Left renal cortex interstitium (tissue), 4 donors: ENCODE data around the gene MTMR12. TPM values are rescaled to one million over a fixed set of nuclear protein-coding genes. Genes with fewer than 3 reads are reported as not detected.

Source experiments
- DNase-seq, 4 donors: peaks; one replicate each; pipeline ENCODE4 v3.0.0-alpha.2; 2013; ENCODE audit warnings: low read depth in 4 of 4, low spot score in 2 of 4, missing footprints in 1 of 4
- polyA plus RNA-seq, 4 donors: library from polyadenylated mRNA; unstranded; fragments of 120-200 nt; gene quantifications; one replicate each; pipeline ENCODE4 v1.2.1, GENCODE V29; 2013; ENCODE audit not compliant: insufficient read length in 4 of 4

The MTMR12 gene, protein sequence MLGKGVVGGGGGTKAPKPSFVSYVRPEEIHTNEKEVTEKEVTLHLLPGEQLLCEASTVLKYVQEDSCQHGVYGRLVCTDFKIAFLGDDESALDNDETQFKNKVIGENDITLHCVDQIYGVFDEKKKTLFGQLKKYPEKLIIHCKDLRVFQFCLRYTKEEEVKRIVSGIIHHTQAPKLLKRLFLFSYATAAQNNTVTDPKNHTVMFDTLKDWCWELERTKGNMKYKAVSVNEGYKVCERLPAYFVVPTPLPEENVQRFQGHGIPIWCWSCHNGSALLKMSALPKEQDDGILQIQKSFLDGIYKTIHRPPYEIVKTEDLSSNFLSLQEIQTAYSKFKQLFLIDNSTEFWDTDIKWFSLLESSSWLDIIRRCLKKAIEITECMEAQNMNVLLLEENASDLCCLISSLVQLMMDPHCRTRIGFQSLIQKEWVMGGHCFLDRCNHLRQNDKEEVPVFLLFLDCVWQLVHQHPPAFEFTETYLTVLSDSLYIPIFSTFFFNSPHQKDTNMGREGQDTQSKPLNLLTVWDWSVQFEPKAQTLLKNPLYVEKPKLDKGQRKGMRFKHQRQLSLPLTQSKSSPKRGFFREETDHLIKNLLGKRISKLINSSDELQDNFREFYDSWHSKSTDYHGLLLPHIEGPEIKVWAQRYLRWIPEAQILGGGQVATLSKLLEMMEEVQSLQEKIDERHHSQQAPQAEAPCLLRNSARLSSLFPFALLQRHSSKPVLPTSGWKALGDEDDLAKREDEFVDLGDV
- polyA plus RNA-seq, result 10 to 100 TPM; 31.4 to 40.3 (median 34.8) TPM

GRCh38 chr5:32312595-32313332 lies at the start of gene MTMR12:
MTMR12 (minus strand) TSS chr5:32312939; CDS start chr5:32312838, 101 bp downstream.
- peak; percentile 95 to 99 (median 97) for DNase-seq

DNA sequence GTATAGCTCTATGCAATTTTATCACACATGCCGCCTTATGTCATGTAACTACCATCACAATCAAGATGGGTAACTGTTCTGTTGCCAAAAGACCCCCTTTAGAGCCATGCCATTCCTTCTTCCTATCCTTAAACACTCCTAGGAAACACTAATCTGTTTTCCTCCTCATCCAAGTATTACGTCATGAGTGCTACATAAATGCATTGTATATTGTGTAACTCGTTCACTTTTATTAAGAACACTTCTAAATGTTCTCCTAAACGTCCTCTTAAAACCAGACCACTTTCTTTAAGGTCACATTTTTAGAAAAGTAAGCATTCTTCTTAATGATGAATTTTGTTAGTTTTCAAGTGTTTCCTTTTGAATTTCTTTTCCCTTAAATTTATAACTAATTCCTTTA lies 49.8 kb upstream of the MTMR12 start:
- DNase-seq, result no peak

- DNase-seq, result no peak
Measured at GRCh38 chr5:32360906-32361305, 48.2 kb upstream of the MTMR12 start.

DNA sequence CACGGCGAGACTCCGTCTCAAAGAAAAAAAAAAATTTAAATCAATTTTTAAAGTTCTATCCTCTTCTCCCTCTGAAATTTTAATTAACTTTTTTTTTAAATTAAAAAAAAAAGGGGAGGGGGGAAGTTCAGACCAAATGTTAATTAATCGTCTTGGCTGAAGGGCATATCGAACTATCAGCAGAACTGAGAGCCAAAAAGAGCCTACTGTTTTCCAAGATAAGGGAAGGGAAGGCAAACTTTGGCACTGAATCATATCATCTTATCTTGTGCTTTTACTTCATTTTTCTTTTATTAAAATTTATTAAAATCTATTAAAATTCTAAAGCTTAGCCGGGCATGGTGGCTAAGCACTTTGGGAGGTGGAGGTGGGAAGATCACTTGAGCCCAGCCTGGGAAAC lies 45.9 kb upstream of the MTMR12 start:
- no peak for DNase-seq

DNA sequence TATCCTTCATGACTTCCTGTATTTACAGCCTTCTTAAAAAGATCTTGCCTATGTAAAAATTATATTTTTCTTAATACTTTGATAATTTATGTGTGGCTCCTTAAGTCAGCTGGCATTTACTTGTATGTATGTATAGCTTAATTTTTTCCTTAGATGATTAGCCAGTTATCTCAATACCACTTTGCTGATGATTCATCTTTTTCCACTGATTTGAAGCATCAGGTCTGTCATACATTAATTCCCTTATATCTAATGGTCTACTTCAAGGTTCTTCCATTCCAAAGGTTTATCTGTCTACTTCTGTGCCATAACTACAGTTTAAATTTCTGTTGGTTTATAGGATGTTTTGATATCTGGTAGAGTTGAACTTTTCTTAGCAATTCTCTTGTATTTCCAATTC lies 44.9 kb upstream of the MTMR12 start:
- no peak for DNase-seq

DNA sequence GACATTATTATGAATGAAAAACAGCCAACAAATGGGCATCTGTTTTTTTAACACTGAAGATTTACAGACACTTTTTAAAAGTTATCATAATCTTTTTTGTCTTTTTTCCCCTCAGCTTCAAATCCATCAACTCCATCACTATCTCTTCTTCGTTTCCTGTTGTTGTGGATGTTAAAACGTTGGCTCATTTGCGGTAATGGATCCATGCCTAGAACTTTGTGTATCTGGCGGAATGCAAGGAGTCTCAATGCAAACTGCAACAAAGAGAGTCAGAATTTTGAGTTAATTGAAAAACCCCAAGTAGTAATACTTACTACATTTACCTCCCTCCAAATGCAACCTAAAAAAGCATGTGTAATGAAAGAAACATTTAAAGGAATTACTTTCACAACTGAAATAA lies 42.9 kb upstream of the MTMR12 start:
- DNase-seq, result no peak

- DNase-seq, result no peak
Measured at GRCh38 chr5:32353420-32353819, 40.7 kb upstream of the MTMR12 start.

- no peak for DNase-seq
Measured at GRCh38 chr5:32352685-32353084, 39.9 kb upstream of the MTMR12 start.

GRCh38 chr5:32346869-32347268 lies 34.1 kb upstream of the MTMR12 start:
- DNase-seq, result no peak

DNA sequence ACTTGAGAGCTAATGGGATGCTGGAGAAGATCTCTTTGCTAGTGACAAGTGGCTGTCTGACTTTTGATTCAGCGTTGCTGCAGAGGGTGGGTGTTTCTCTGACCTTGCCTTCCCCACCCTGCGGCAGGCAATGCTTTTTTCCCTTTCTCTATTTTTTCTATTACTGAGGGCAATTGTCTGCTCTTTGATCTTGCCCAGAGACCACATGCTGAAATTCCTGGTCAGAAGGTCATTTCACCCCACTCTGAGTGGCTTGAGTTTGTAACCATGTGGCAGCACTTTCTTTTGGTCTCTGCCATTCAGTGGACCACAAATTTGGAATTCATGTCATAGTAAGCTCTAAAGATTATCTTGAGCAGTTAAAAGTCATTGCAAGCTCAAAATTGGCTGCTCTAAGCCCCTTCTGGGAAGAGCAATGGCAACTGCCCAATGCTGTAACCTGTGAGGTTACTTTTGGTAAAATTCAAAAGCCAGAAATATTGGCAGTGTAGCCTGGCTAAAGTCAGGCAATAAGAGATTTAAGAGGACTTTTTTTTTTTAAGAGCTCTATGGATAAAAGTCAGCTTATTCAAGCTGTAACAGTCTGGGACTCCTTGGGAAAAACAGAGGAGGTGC lies 30.4 kb upstream of the MTMR12 start:
- DNase-seq, result no peak

DNA sequence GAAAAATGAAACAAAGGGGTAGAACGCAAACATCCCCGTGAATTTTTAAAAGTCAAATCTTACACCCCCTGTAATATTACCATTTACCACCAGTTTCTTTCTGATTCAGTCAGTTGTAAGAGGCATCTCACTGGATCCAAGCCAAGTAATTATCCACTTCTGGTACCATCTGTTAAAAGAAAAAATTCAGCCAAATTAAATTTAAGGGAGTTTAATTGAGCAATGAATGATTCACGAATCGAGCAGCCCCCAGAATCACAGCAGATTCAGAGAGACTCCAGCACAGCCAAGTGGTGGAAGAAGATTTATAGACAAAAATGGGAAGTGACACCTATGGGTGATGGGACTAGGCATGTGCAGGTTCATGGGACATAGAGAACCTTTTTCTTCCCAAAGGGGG lies 29.9 kb upstream of the MTMR12 start:
- no peak for DNase-seq

DNA sequence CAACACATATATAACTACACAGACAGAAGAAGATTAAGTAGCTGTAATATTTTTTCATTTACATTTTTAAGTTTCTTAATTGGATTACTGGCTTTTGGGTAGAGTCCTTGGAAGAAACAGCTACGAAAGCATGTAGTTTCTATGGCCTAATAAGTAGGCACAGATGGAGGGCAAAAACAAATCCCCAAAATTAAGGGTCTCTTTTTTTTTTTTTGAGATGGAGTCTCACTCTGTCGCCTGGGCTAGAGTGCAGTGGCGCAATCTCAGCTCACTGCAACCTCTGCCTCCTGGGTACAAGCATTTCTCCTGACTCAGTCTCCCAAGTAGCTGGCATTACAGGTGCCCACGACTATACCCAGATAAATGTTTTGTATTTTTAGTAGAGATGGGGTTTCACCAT lies 27.1 kb upstream of the MTMR12 start:
- DNase-seq, result no peak

GRCh38 chr5:32339198-32339597 lies 26.5 kb upstream of the MTMR12 start:
- no peak for DNase-seq

- DNase-seq, result no peak
Measured at GRCh38 chr5:32332966-32333365, 20.2 kb upstream of the MTMR12 start.

DNA sequence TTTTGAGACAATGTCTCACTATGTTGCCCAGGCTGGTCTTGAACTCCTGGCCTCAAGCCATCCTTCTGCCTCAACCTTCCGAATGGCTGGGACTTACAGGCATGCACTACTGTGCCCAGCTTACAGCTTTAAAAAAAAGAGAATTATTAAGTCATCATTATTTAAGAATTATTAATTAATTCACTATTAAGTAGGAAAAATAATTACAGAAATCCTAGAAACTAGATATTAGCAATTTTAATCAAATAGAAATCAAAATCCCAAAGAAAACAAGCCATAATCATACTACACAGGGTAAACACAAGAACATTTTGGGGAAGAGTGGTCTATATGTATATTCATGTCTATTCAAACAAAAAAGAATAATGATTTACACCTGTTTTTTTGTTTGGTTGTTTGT lies 19.6 kb upstream of the MTMR12 start:
- no peak for DNase-seq

GRCh38 chr5:32331935-32332274 lies 19.2 kb upstream of the MTMR12 start:
- no peak for DNase-seq

DNA sequence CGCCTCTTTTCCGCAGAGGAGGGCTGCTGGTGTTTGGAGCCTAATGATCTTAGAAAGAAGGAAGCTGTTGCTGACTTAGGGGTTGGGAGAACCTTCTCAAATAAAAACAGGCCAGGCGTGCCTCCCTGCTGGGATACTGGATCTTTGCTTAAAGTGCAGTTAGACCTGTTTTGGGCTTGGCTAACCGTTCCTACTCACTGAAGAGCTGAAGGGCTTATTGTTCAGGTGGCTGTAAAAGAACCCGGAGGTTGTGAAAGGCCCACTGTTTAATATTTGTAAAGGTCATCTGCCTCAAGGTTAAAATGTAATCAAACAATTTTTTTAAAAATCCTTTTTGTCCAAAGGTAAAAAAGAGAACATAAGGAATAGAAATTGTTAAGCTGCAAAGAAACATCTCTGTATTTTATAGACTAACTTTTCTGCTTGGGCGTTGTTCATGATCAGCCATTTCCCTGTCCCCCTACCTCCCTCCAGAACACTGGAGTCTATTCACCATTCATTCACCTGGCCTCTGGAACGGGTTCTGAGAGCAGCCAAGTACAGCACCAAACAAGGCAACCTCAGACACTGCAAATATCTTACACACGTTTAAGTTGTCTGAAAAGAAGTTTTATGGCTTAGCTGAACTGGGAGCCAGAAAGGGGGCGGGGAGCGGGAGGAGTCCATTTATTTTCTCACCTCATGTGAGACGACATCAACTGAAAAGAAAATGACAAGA lies 18.6 kb upstream of the MTMR12 start:
- no peak for DNase-seq

- DNase-seq, result no peak
Measured at GRCh38 chr5:32330126-32330971, 17.6 kb upstream of the MTMR12 start.

GRCh38 chr5:32329395-32329834 lies 16.7 kb upstream of the MTMR12 start:
- DNase-seq, result no peak
